NCI-H1092 (cell line): ENCODE data around the gene PTPN3.
A peak's percentile ranks its signal among the peaks of the same experiment; 100 is the strongest.

Source experiments
- DNase-seq: peaks from one replicate; lab custom pipeline; 2025; lab: John Stamatoyannopoulos, UW

The PTPN3 gene

GRCh38 chr9:109451311-109452025 is 46.6 kb downstream of the PTPN3 start:
- no peak for DNase-seq

GRCh38 chr9:109450346-109450745 is 47.8 kb downstream of the PTPN3 start:
- no peak for DNase-seq

DNA sequence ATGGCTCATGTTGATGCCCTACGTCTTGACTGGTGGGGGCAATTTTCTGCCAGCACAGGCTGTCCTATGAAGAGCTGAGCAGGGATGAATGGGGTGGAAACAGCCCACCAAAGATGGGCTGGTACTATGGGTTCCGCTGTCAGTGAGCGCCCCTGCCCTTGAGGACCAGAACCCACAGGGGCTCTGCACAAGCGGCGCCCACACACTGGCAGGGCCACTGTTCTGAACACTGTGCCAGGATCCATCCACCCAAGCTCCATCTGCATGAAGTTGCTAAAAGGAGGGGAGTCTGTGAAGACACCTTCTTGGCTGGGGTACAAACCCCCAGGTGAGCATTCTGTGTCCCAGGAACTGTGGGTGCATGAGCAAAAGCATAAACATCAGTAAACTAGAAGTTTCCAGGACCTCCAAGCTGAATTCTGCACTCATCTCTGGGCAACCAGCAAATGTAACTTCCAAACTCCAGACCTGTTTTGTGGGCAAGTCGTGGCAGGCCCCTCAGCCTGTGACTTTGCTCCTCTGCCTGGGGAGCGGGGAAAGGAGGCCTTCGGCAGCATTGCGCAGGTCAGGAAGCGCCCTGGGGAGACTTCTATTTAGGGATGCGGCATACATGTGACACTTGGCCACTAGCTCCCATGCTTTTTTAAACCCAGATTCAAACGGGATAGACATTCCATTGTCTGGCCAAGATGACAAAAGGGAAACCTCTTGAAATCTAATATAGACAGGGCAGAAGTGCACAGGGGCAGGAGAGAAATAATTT is 48.9 kb downstream of the PTPN3 start:
- no peak for DNase-seq

DNA sequence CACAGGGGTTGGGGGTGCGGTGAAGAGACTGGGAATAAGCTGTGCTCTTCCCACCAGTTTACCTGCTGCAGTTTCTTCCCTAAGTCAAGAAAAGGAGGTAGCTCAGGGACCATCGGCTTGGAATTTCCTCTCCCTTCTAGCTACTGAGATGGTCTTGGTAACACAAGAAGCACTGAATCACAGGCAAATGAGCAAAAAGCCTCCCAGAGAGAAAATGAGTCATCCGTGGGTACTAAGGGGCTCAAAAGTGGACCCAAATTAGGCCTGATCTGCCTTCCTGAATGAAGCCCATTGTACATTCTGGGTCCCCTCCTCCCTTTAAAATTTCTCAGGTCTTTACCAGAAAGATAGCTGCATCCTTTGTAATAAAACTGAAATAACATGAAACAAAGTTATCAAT is 49.9 kb downstream of the PTPN3 start:
- DNase-seq: no peak

DNA sequence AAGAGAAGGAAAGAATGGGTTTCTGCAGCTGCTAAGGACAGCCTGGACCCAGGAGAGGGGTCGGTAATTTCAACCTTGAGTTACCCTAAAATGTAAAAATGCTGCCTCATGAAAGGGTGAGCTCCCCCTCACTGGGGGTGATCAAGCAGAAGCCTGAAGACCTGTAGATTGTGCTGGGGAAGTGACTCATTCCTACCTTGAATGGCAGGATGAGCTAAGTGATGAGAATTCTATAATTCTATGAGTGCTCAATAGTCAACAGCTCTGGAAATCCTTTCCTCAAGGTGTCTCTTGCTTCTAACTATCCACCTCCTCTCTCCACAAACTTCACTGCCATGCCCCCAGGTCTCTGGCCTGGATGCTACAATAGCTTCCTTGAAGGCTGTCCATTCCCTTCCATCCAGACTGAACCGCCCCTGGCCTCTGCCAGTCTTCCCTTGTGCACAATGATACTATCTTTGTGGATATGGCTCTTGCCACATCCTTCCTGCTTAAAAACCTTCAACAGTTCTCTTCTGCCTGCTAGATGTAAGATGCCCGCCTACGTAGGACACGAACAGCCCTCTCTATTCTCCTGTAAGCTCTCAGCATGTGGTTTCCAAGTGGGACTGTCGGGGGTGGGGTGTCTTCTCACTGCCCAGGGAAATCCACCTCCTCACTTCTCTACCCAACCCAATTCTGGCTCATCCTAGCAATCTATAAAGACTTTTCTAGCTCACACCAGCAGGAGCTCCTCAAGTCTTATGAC is 50.6 kb downstream of the PTPN3 start:
- DNase-seq: no peak

- DNase-seq: no peak
Observed at GRCh38 chr9:109444771-109445320, 53.3 kb downstream of the PTPN3 start.

DNA sequence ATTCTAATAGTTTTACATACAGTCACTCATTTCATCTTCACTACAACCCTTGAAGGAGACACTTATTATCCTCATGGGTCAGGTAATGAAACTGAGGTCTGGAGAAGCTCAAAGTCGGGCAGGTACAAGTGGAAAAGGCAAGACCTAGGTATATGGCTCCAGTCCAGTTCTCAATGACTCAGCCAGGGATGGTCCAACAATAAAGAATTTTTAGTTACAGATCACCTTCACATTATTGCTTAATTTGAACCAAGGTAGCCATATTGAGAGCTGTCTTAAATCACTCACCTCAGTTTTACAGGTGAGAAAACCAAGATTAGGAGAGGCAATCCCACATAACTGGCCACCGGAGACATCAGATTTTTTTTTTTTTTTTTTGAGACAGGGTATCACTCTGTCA is 55.4 kb downstream of the PTPN3 start:
- DNase-seq: no peak

DNA sequence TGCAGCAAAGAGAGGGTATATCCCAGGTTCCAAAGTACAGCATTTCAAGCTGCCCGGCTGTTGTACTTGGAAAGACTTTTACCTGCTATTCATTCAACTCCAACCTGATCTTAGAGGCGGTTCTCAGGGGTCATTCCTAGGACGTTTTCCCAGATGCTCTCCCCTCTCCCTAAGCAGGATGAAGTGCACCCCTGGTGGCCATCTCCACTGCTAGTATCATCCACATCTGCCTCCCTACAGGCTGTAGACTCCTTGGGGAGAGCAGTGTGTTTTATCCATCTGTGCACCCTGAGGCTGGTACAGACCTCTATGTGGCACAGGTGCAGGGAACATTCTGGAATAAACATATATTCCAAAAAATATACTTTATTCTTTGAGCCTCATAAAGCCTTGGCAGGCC is 56.8 kb downstream of the PTPN3 start:
- no peak for DNase-seq

- DNase-seq: peak; percentile 54
Observed at GRCh38 chr9:109440797-109441287, 57.3 kb downstream of the PTPN3 start.

DNA sequence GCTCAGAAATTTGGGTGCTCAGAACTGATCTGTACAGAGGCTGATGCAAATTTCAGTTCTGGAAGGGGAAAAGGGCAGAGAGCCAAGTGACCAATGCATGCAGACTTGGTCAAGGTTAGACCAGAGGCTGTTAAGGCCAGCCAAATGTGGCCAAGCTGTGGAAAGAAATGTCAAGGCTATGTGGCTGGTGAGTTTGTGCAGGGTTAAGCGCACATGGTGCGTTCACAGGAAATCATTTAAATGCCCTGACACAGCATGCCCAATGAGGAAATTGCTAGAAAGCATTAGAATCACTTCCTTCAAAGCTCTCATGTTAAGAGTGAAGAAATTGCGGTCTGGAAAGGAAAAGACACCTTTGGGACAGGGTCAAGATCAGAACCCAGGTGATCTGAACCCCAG is 58.0 kb downstream of the PTPN3 start:
- no peak for DNase-seq

DNA sequence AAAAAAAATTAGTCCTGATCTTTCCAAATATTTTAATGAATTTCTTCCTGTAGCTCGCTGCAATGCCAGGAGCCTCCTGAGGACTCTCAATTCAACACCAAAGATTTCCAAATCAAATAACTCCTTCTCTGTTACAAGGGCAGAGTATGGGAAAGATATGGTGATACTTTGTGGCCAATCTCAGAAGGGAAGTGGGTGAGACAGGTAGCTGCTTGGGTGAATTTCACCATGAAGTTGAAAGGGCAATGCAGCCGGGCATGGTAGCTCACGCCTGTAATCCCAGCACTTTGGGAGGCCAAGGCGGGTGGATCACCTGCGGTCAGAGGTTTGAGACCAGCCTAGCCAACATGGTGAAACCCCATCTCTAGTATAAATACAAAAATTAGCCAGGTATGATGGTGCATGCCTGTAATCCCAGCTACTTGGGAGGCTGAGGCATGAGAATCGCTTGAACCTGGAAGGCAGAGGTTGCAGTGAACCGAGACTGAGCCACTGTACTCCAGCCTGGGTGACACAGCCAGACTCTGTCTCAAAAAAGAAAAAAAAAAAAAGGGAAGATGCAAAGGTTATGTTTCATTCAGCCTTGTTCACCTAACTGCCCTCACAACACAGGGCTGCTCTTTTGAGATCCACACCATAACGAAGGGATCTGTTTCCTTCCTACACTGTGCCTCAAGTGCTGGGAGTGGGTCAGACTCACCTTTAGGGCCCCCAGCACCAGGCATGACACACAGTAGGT is 58.6 kb downstream of the PTPN3 start:
- DNase-seq: no peak

- DNase-seq: no peak
Observed at GRCh38 chr9:109437286-109437685, 60.8 kb downstream of the PTPN3 start.

- DNase-seq: no peak
Observed at GRCh38 chr9:109436071-109436470, 62.0 kb downstream of the PTPN3 start.

DNA sequence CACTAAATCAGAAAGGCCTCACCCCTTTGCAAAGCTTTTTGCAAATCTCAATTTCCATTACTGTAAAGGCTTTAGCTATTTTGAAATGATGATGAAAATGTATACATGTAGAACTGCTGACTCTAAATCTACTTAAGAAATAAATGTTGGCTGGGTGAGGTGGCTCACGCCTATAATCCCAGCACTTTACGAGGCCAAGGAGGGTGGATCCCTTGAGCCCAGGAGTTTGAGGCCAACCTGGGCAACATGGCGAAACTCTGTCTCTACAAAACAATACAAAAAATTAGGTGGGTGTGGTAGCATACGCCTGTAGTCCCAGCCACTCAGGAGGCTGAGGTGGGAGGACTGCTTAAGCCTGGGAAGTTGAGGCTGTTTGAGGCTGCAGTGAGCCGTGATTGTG is 64.6 kb downstream of the PTPN3 start:
- DNase-seq: no peak

DNA sequence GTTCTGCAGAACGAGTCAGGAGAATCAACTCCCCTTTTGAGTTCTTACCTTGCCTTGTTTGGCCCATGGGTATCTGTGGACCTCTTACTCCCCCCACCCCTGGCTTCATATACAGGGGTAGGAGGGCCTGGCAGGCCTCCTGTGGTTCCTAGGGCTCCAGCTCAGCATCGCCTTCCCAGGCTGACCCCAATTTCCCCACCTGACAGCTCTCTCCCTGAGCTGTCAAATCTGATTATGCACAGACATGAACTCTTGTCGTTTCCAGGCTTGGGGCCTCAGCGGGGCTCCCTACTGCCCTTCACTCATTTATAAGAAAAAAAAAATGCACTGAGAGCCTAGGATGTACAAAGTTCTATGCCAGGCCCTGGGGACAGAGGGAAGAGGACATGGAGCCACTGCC is 67.9 kb downstream of the PTPN3 start:
- DNase-seq: no peak

DNA sequence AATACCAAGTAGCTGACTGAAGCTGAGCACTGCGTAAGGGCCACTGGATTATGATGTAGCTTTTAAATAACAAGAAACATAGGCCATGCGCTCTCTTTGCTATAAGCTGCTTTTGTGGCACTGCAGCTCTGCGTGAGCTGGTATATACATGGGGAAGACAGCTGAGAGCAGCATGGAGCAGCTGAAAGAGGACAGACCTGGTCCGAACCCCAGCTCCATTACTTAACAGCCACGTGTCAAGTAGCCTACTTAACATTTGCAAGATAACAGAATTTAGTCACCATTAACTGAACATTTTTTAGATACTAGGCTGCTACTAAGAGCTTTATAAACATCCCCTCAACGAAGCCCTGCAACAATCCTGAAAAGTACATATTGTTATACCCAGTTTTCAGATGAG is 69.3 kb downstream of the PTPN3 start:
- no peak for DNase-seq

DNA sequence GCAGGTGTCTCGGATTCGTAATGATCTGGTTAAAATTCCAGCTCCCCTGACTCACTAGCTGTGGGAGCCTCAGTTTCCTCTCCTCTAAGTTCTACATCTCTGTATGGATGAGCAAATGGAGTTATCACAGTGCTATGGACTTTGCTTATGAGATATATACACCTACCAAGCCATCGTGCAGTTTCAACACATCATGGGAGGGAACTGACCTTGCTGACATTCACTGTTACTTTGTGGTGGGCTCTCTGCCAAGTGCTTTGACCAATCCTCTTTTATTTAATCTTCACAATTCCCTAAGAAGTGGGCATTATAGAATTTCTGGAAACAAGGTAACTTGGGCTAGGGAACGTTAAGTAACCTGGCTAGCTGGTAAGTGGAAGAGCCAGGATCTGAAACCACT is 70.2 kb downstream of the PTPN3 start:
- DNase-seq: no peak

DNA sequence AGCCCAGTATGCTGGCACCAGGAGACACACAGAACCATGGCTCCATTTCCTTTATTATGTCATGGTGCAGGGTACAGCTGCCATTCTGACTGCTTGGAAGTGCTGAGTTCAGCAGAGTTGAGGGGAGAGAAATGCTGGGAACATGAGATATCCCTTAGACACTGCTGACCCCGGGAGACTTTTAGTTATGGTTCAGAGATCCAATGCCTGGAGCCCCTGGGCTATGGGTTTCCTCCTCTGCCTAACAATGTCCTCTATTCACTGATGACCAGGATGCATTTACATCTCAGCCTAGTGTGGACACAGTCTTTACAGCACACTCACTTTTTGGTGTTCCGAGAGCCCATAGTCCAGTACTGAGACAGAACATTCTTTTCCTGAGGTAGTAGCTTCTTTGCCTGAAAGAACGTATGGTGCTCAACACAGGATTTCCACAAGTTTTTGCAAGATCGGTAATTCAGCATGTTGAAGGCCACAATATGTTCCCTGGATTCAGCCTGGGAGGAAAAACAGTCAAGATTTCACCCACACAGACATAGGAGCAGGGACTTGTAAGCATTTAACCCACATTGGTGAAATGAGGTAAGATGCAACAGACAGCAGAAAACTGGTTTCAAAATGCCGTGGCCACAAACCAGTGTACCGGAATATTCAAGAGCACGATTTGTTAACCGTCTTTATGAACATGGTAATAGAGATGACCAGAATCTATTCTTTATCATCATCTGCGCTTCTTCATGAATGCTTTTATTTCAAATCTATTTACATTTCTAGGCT is 71.3 kb downstream of the PTPN3 start:
- no peak for DNase-seq

DNA sequence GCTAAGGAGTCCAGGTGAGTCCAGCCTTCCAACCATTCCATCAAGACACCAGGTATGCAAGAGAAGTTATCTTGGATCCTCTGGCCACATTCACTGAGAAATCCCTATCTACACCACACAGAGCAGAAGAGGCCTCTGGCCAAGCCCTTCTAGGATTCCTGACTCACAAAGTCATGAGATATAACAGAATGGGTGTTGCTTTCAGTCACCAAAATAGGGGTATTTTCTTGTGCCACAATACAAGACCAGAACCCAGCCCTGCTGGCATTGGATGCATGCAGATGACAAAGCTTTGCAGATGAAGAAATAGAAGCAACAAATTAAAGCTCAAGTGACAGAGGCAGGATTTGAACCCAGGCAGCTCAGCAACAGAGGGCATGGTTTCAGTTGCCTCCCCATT is 73.5 kb downstream of the PTPN3 start:
- no peak for DNase-seq

- DNase-seq: no peak
Observed at GRCh38 chr9:109423877-109424276, 74.2 kb downstream of the PTPN3 start.

DNA sequence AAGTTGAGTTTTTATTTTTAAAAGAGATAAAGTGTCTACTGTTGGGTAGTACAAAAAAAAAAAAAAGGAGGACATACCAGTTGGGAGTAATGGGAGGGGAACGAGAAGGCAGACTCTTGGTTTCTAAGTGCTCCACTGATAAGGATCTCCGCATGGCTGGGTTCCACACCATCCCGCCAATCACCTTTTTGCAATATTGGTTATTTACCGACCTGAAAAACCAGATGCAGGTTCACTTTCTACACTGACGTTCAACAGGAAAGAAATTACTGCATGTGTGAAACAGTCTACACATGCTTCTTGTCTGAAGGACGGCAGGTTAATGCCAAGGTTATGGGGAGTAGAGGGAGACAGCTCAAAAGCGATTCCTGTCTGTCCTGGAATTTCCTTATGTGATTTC is 75.5 kb downstream of the PTPN3 start:
- DNase-seq: no peak
